ENCODE data around the gene EIF4H. TPM values are rescaled to one million over a fixed set of nuclear protein-coding genes. Genes with fewer than 3 reads are reported as not detected.

Gene EIF4H
- total and polyA plus RNA-seq, 7 donors, result 196 to 327 (median 263) TPM

DNA sequence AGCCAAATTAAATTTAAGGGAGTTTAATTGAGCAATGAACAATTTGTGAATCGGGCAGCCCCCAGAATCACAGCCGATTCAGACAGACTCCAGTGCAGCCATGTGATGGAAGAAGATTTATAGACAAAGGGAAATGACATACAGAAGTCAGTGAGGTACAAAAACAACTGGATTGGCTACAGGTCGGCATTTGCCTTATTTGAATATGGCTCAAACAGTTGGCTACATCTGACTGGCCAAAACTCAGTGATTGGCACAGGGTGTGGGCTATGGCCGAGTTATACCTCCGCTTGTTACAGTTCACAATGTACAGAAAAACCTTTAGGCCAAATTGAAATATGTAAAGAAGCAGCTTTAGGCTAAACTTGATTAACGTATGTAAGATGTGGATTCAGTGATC lies 30.8 kb upstream of the EIF4H start:
- Histone ChIP-seq H3K27ac (no peak overlapping the region), H3K36me3 (ENCODE audit: insufficient read depth in 1 of 2, low read depth in 1 of 2) (no peaks in the 10 kb centered on the region), H3K27me3 (ENCODE audit: insufficient read depth in 3 of 3, low read length in 2 of 3) (no peaks in the 10 kb centered on the region), H3K4me1 (no peaks in the 10 kb centered on the region), H3K9me3 (no peaks in the 10 kb centered on the region), H3K4me3 (no peak overlapping the region)
- intact Hi-C loops (cut with DNase I), result no loop called here
- TF ChIP-seq, protein P1, sequence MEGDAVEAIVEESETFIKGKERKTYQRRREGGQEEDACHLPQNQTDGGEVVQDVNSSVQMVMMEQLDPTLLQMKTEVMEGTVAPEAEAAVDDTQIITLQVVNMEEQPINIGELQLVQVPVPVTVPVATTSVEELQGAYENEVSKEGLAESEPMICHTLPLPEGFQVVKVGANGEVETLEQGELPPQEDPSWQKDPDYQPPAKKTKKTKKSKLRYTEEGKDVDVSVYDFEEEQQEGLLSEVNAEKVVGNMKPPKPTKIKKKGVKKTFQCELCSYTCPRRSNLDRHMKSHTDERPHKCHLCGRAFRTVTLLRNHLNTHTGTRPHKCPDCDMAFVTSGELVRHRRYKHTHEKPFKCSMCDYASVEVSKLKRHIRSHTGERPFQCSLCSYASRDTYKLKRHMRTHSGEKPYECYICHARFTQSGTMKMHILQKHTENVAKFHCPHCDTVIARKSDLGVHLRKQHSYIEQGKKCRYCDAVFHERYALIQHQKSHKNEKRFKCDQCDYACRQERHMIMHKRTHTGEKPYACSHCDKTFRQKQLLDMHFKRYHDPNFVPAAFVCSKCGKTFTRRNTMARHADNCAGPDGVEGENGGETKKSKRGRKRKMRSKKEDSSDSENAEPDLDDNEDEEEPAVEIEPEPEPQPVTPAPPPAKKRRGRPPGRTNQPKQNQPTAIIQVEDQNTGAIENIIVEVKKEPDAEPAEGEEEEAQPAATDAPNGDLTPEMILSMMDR (IDR thresholded peaks at IDR 0.05), result no peak
- DNase-seq (no peak), ATAC-seq (no peak)
- 60 to 67% (median 67%) methylated on average over 6 of the region's 6 CpGs for WGBS, 3 donors

DNA sequence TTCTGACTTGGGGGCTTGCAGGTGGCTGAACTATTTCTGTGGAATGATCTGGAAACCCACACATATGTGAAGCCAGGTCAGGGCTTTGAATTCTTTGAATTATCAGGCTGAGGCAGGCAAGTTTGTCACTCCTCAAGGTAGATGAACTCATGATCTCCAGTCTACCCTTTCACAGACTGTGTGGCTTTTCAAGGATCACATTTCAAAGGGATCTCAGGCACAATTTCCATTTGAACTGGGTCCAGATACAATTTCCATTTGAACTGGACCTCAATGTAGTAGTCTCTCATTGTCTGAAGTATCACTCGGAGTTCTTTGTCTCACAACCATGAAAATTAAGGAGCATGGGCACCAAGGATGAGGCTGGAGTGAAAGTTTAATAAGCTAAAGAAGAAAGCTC lies 25.7 kb upstream of the EIF4H start:
- Histone ChIP-seq H3K36me3 (ENCODE audit: insufficient read depth in 1 of 2, low read depth in 1 of 2) (no peaks in the 10 kb centered on the region), H3K27me3 (ENCODE audit: insufficient read depth in 3 of 3, low read length in 2 of 3) (no peaks in the 10 kb centered on the region), H3K4me3 (no peak overlapping the region), H3K4me1 (no peaks in the 10 kb centered on the region), H3K9me3 (no peaks in the 10 kb centered on the region), H3K27ac (no peak overlapping the region)
- intact Hi-C loops (cut with DNase I), result no loop called here
- ATAC-seq (no peak), DNase-seq (no peak)
- WGBS, 3 donors, result 80 to 83% (median 80%) methylated on average over 1 of the region's 1 CpG
- TF ChIP-seq, protein P1 (IDR thresholded peaks at IDR 0.05), result no peak

DNA sequence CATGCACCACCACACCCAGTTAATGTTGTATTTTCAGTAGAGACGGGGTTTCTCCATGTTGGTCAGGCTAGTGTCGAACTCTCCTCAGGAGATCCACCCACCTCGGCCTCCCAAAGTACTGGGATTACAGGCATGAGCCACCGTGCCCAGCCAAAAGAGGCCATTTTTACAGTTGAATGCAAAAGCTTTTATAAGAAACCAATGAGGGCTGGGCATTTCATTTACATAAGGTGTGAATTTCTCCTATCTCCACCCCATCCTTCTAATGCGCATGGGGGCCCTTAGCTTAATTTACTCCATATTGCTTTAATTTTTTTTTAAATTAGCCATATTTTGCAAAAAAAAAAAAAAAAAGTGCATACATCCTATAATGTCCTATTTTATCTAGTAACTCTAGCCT lies 25.1 kb upstream of the EIF4H start:
- Histone ChIP-seq H3K4me3 (no peak overlapping the region), H3K36me3 (ENCODE audit: insufficient read depth in 1 of 2, low read depth in 1 of 2) (no peaks in the 10 kb centered on the region), H3K27me3 (ENCODE audit: insufficient read depth in 3 of 3, low read length in 2 of 3) (no peaks in the 10 kb centered on the region), H3K27ac (no peak overlapping the region), H3K4me1 (no peaks in the 10 kb centered on the region), H3K9me3 (no peaks in the 10 kb centered on the region)
- WGBS, 3 donors, result 93 to 95% (median 95%) methylated on average over 5 of the region's 5 CpGs
- intact Hi-C loops (cut with DNase I), result no loop called here
- DNase-seq (no peak), ATAC-seq (no peak)
- TF ChIP-seq, protein P1 (IDR thresholded peaks at IDR 0.05), result no peak

DNA sequence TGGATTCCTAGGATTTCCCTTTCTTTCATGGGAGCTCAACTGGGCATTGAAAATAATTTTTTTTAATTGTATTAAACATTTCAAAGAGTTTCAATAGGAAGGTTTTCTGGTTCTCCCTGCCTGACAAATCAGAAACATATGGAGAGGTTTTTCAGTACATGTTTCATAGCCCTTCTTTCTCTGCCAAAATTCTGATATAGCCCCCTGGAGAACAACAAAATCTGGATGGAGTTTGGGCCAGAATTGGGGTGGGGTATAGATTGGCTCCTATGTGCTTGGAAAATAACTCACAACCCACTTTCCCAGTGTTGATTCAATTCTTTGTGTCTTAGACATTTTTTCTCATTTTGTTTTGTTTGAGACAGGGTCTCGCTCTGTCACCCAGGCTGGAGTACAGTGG lies 24.6 kb upstream of the EIF4H start:
- H3K4me1 ChIP-seq, result no peaks in the 10 kb centered on the region
- no peaks in the 10 kb centered on the region for H3K9me3 ChIP-seq
- TF ChIP-seq, protein P1 (IDR thresholded peaks at IDR 0.05), result no peak
- H3K27me3 ChIP-seq (ENCODE audit: insufficient read depth in 3 of 3, low read length in 2 of 3), result no peaks in the 10 kb centered on the region
- intact Hi-C loops (cut with DNase I), result no loop called here
- ATAC-seq (no peak), DNase-seq (no peak)
- no peak overlapping the region for H3K4me3 ChIP-seq
- no peaks in the 10 kb centered on the region for H3K36me3 ChIP-seq (ENCODE audit: insufficient read depth in 1 of 2, low read depth in 1 of 2)
- WGBS, 3 donors, result 94 to 100% (median 98%) methylated on average over 1 of the region's 1 CpG
- H3K27ac ChIP-seq, result no peak overlapping the region

DNA sequence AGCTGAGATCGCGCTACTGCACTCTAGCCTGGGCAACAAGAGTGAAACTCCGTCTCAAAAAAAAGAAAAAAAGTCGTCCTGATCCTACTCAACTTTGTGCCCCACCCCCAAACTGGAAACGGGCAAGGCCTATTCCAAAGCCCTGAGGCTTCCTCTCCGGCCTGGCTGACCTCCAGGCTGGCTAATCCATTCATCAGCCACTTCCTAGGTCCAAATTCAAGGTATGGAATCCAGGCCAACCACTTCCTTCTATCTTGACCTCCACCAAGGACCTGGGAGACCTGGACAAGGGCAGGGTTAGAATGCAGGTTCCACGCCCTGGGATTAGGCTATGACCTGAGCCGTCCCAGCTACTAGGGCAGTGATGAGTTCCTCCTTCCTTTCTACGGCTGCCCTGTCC lies 20.4 kb upstream of the EIF4H start:
- no peaks in the 10 kb centered on the region for H3K36me3 ChIP-seq (ENCODE audit: insufficient read depth in 1 of 2, low read depth in 1 of 2)
- DNase-seq (no peak), ATAC-seq (no peak)
- TF ChIP-seq, protein P1 (IDR thresholded peaks at IDR 0.05), result no peak
- no peaks in the 10 kb centered on the region for H3K27me3 ChIP-seq (ENCODE audit: insufficient read depth in 3 of 3, low read length in 2 of 3)
- 75 to 80% (median 78%) methylated on average over 9 of the region's 9 CpGs for WGBS, 3 donors
- H3K4me3 ChIP-seq, result no peak overlapping the region
- H3K9me3 ChIP-seq, result no peaks in the 10 kb centered on the region
- no peaks in the 10 kb centered on the region for H3K4me1 ChIP-seq
- no peak overlapping the region for H3K27ac ChIP-seq
- intact Hi-C loops (cut with DNase I), result no loop called here
